Measurements from ENCODE around the gene METTL26. TPM values are rescaled to one million over a fixed set of nuclear protein-coding genes. Genes with fewer than 3 reads are reported as not detected.

METTL26 gene
- total RNA-seq, 1 donor from 2014 or later = 54.4 TPM

DNA sequence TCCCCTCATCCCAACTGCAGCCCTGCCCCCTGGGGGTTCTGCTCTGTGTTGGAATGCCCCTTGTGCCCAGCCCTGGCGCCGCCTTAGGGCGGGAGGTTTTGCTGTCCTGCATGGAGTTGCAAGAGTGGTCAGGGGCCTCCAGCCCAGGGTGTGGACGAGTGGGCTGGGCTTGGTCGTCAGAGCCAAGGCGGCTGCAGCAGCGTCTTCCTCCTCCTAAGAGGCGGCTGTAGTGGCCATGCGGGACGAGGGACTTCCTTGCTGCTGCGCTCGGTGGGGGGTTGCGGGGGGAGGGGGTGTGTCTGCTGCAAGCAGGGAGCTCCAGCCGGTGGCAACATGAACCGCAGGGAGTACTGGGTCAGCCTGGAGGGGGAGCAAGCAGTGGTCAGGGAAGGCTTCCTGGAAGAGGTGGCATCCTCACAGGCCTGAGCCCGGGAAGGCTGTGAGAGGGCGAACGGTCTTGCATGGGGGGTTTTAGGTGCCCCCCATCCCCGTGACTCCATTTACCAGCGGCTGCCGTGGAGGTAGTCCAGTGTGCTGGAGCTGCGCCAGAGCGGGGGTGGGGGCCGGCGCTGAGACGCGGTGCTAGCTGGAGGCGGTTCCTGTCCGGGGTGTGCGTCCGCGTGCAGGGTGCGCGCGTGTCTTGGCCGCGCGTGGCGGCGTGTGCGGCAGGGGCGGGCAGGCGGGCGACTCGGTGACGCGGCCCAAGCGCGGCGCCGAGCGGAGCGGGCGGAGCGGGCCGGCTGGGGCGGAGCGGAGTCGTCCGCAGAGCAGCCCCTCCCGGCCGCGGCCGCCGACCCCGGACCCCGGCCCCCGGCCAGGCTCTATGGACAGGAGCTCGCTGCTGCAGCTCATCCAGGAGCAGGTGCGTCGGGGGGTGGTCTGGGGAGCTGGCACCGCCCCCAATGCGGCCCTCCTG, 39.1 kb upstream of the METTL26 start, which contains the start of gene RHBDL1:
TSS of gene RHBDL1 (plus strand) at position 704 of the 916 bp plus-strand sequence. CDS start at position 824, 120 bp downstream.
- DNase-seq (ENCODE audit: low read depth) = no peak

GRCh38 chr16:674214-674881, 38.2 kb upstream of the METTL26 start:
- no peak for DNase-seq (ENCODE audit: low read depth)

- no peak for DNase-seq (ENCODE audit: low read depth)
Observed at GRCh38 chr16:673399-673991, 37.4 kb upstream of the METTL26 start.

DNA sequence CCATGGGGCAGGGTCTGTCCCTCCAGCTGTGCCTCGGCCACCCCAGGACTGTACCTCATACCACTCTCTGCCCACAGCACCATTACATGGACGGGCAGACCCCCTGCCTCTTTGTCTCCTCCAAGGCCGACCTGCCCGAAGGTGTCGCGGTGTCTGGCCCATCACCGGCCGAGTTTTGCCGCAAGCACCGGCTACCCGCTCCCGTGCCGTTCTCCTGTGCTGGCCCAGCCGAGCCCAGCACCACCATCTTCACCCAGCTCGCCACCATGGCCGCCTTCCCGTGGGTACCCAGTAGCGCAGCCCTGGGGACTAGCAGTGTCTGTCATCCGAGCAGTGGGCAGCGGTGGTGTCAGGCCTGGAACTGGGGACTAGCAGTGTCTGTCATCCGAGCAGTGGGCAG, 36.7 kb upstream of the METTL26 start:
- no peak for DNase-seq (ENCODE audit: low read depth)

GRCh38 chr16:672371-672770, 36.3 kb upstream of the METTL26 start:
- DNase-seq (ENCODE audit: low read depth) = no peak

DNA sequence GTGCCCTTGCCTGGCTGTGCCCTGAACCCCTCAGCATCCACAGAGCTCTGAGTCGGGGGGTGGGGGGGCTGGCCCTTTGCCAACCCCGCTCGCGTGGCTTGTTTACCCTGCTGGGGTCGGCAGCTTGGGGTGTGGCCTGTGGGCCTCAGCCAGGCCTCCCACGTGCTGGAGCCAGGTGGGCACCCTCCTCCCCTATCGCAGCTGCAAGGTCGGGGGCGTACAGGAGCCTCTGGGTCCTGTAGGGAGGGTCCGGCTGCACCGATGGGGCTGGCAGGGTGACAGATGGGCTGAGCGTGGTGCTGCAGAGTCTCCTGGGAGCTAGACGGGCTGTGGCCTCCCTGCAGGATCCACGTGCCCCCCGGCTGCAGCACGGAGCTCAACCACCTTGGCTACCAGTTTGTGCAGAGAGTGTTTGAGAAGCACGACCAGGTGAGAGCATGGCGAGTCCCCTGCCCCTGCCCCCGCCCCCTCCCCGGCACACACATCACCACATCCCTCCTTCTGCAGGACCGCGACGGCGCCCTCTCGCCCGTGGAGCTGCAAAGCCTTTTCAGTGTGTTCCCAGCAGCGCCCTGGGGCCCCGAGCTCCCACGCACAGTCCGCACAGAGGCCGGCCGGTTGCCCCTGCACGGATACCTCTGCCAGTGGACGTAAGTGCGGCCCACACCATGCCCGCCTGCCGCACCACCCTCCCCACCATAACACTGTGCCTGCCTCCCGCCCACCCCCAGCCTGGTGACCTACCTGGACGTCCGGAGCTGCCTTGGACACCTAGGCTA, 35.4 kb upstream of the METTL26 start:
- DNase-seq (ENCODE audit: low read depth) = no peak

DNA sequence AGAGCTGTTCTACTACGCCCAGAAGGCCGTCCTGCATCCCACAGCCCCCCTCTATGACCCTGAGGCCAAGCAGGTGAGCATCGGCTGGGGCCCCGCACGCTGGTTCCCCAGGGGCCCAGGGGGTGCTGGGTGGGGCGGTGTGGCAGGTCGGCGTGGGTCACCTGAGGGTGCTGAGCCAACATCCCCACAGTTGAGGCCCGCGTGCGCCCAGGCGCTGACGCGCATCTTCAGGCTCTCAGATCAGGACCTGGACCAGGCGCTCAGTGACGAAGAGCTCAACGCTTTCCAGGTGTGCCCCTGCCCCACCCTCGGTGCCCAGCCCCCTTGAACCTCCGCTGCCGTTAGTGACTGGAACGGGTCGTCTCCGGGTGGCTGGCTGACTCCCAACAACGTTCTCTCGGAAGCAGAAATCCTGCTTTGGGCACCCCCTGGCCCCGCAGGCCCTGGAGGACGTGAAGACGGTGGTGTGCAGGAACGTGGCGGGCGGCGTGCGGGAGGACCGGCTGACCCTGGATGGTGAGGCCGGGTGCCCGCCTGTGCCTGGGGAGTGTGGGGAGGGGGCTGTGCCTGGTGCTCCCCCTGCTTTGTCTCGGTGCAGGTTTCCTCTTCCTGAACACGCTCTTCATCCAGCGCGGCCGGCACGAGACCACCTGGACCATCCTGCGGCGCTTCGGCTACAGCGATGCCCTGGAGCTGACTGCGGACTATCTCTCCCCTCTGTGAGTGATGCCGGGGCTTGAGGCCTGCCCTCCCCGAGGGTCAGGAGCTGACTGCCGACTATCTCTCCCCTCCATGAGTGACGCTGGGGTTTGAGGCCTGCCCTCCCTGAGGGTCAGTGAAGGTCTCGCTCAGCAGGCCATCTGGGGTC, 34.6 kb upstream of the METTL26 start:
- DNase-seq (ENCODE audit: low read depth) = no peak

GRCh38 chr16:669666-670065, 33.6 kb upstream of the METTL26 start:
- DNase-seq (ENCODE audit: low read depth) = no peak

- DNase-seq (ENCODE audit: low read depth) = no peak
Observed at GRCh38 chr16:668519-669171, 32.5 kb upstream of the METTL26 start.

DNA sequence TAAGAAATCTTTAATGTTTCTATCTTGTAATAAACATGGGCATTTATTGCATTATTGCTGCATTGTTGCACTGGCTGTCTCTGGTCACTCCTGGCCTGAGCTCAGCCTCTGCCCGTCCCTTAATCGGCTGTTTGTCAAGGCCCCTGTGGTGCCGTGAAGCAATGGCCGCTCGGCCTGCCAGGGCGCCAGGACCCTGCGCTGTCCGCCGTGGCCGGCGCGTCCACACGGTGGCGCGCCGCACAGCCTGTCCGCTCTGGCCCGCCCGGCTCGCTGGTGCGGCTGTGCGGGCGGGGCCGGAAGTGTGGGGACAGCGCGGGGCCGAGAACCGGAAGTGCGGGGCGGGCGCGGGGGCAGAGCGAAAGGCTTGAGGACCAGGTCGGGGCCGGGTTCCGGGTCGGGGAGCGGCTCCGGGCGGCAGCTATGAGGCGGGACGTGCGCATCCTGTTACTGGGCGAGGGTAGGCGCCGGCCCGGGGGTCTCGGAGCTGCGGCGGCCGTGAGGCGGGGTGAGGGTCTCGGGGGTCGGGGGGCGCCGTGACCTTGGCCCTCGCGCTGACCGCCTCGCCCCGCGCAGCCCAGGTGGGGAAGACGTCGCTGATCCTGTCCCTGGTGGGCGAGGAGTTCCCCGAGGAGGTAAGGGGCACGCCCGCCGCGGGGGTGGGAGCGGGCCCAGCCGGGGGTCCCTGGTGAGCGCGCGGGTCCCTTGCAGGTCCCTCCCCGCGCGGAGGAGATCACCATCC, 31.8 kb upstream of the METTL26 start, which contains the start of gene RHOT2:
TSS of gene RHOT2 (plus strand) at position 353 of the 739 bp plus-strand sequence. CDS start at position 421, 68 bp downstream.
- DNase-seq (ENCODE audit: low read depth) = peak; percentile 51

DNA sequence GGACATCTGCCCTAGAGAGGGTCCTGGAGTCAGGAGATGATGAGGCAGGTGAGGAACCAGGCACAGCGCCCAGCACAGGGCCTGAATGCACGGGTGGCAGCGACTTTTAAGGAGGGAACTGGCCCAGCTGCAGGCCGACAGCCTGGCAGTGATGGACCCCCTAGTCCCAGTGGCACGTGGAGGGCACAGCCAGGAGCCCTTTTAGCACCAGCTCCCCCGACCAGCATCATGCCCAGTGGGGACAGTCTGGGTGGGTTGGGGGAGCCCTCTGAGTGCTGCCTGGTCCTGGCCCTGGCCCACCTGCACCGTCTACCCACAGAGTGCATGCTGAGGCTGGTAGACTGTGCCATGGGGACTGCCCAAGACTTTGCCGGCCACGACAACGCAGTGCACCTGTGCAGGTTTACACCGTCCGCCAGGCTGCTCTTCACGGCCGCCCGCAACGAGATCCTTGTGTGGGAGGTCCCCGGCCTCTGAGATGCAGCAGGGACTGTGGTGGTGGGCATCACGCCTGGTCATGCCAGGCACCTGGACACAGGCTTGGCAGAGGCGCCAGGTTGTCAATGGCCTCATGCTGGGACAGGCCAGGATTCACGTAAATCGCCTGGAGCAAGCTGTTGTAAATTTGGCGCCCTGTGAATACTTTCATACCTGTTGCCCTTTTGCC, 31.1 kb upstream of the METTL26 start:
- no peak for DNase-seq (ENCODE audit: low read depth)

- no peak for DNase-seq (ENCODE audit: low read depth)
Observed at GRCh38 chr16:666572-666971, 30.5 kb upstream of the METTL26 start.

DNA sequence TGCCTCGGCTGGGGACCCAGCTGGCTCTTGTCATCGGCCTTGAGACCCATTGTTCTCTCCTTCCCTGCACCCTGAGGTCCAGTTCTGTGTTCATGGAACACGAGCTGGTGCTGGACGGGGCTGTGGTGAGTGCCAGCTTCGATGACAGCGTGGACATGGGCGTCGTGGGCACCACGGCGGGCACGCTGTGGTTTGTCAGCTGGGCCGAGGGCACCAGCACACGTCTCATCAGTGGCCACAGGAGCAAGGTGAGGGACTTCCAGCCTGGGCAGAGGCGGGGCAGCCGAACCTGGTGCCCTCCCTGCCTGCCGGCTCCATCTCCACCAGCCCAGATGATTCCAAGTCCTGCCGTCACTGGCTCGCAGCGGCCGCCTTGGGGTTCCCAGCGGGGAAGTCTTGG, 26.5 kb upstream of the METTL26 start:
- no peak for DNase-seq (ENCODE audit: low read depth)

- DNase-seq (ENCODE audit: low read depth) = no peak
Observed at GRCh38 chr16:662095-662494, 26.0 kb upstream of the METTL26 start.

- DNase-seq (ENCODE audit: low read depth) = no peak
Observed at GRCh38 chr16:661184-661821, 25.2 kb upstream of the METTL26 start.

DNA sequence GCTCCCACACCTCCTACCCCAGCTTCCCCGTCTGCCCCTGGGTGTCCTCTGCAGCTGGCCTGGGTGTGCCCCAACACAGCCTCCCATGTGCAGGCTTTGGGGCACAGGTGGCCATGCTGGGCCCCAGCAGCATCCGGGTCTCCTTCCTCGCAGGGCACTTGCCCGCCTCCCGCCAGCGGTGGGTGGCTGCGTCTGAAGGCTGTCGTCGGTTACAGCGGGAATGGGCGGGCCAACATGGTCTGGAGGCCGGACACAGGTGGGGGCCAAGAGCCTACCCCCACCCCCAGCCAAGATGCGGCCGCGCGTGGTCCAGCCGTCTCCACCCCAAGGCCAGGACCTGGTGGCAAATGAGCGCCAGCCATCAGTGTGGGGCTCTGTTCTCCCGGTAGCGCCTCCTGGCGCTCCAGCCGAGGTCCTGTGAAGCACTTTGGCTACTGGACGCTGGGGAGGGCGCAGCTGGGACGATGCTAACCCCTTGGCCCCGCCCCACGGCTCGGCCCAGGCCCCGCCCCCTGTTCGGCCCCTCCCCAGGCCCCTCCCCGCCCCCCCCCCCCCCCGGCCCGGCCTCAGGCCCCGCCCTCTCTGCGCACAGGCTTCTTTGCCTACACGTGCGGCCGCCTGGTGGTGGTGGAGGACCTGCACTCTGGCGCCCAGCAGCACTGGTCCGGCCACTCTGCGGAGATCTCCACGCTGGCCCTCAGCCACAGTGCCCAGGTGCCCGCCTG, 24.5 kb upstream of the METTL26 start:
- peak; percentile 62 for DNase-seq (ENCODE audit: low read depth)

DNA sequence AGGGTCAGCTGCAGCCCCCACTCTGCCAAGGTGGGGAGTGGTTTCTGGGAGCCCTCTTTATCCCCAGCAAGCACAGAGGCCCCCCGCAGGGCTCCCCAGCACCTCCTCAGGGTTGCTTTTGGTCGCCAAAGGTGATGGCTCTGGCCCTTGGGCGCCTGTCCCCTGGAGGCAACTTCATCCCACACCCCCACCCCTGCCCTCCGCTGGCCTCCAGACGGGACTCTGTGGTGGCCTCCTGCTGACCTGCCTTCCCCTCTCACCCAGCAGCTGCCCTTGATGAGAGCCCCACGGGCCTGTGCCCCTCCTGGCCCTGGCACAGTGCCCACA, 24.0 kb upstream of the METTL26 start:
- DNase-seq (ENCODE audit: low read depth) = no peak

- DNase-seq (ENCODE audit: low read depth) = no peak
Observed at GRCh38 chr16:659618-660017, 23.5 kb upstream of the METTL26 start.
